H1 (cell line): ENCODE results near the gene R3HDM2. TPM values are rescaled to one million over a fixed set of nuclear protein-coding genes. Genes with fewer than 3 reads are reported as not detected.

Source experiments
- BACH1 ChIP-seq: IDR thresholded peaks from 2 replicates; pipeline ENCODE4 v1.6.1; 2012; ENCODE audit warnings: low read length, improper control_type of control experiment
- EGR1 ChIP-seq: IDR thresholded peaks from 2 replicates; pipeline ENCODE4 v1.6.1; 2011; ENCODE audit warnings: low read depth, low read length, borderline replicate concordance
- SP1 ChIP-seq: IDR thresholded peaks from 2 replicates; pipeline ENCODE4 v1.6.1; 2011; ENCODE audit warnings: low read depth, low read length
- TAF1 ChIP-seq: IDR thresholded peaks from 2 replicates; pipeline ENCODE4 v1.6.1; 2011; ENCODE audit warnings: mild to moderate bottlenecking, low read depth, low read length
- TCF12 ChIP-seq: IDR thresholded peaks from 2 replicates; pipeline ENCODE4 v1.6.1; 2011; ENCODE audit warnings: low read depth, mild to moderate bottlenecking, low read length
- polyA plus RNA-seq, 7 experiments: library from polyadenylated mRNA; depleted of rRNA in 3 of 7; stranded (reverse) in 5 of 7; unstranded in 2 of 7; fragments of >200 nt in 5 of 7; fragments of 200-250 nt in 2 of 7; gene quantifications; 1 replicate in 5 of 7; 2 replicates in 1 of 7; 4 replicates in 1 of 7; pipeline versions ENCODE4 v1.2.1 to v1.2.3, GENCODE V29; 2011 to 2013; ENCODE audit warnings: missing spikeins in 2 of 7, mixed read lengths in 2 of 7
- total RNA-seq: library from RNA; stranded (reverse); fragmentation: NEBNext Ultra II Directional; extraction: Animal tissue kit (Norgen Biotek cat#: 25700); gene quantifications from 2 replicates; pipeline ENCODE4 v1.2.1, GENCODE V29; 2021
- TF ChIP-seq, protein P1 (sequence below): IDR thresholded peaks from 2 replicates; pipeline ENCODE4 v1.6.1; 2011; ENCODE audit warnings: low read depth, mild to moderate bottlenecking, low read length; ENCODE audit not compliant: insufficient read depth

Gene R3HDM2
- total and polyA plus RNA-seq, 2 of the 8 experiments (the other 6 are each of a cell fraction or from before 2014, with no cell fraction given), result 25.6 to 27.0 TPM

DNA sequence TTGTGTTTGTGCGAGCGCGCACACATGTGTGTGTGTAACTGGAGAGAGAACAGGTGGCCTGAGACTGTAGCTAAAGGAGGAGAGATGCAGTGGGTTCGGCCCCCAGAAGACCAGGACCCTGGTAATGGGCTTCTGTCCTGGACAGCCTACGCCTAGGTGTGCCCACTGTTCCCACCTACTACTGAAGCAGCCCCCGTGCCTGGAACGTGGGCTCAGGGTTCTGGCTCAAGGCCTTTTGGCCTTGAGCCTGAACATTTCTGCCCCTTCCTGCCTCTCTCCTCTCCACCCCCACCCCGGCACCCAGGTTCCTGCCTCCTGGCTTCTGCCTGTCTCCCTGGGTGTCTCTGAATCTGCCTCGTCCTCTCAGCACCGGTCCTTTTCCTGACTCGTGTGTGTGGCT lies 215.8 kb downstream of the R3HDM2 start (continued):
- TF ChIP-seq EGR1 (no peak), TCF12 (no peak), BACH1 (no peak), TAF1 (no peak), SP1 (no peak)
- TF ChIP-seq, protein P1, sequence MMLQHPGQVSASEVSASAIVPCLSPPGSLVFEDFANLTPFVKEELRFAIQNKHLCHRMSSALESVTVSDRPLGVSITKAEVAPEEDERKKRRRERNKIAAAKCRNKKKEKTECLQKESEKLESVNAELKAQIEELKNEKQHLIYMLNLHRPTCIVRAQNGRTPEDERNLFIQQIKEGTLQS, result no peak
